Measurements from ENCODE around the gene IRX5. TPM values are rescaled to one million over a fixed set of nuclear protein-coding genes. Genes with fewer than 3 reads are reported as not detected.

The IRX5 gene
- total and polyA plus RNA-seq, 2 of the 4 experiments (the other 2 are of a cell fraction), result not detected

GRCh38 chr16:54944002-54944401 is 13.3 kb downstream of the IRX5 start:
- no peak overlapping the region for H2AK9ac ChIP-seq (replicated peaks; ENCODE audit: low read depth, low read length, poor library complexity)
- H3K23ac ChIP-seq (ENCODE audit: low read depth, low read length), result no peak overlapping the region
- H2AFZ ChIP-seq (replicated peaks; ENCODE audit: low read length, poor library complexity), result no peak overlapping the region
- H3K56ac ChIP-seq (ENCODE audit: extremely low read depth, insufficient read depth, low read length), result no peak overlapping the region
- H2AK5ac ChIP-seq (ENCODE audit: low read depth, low read length), result no peak overlapping the region
- H3K14ac ChIP-seq (replicated peaks; ENCODE audit: low read depth, low read length), result no peak overlapping the region
- CTCF ChIA-PET, result interaction anchor here (0.5 kb wide), 1 partner anchor 1422 kb away, joined by 3 read pairs; no protein-coding TSS in a partner anchor
- H2BK5ac ChIP-seq (ENCODE audit: low read depth, low read length, poor library complexity, severe bottlenecking), result no peak overlapping the region
- H2BK20ac ChIP-seq (ENCODE audit: low read depth, low read length), result no peak overlapping the region
- no peak overlapping the region for H4K8ac ChIP-seq (ENCODE audit: low read depth in 2 of 2, low read length in 2 of 2)
- no peak overlapping the region for H3K18ac ChIP-seq (ENCODE audit: low read depth, low read length)
- no peak for TF ChIP-seq ELK1 (IDR thresholded peaks at IDR 0.05; ENCODE audit: borderline replicate concordance, low read depth, low read length)
- no peak for TF ChIP-seq USF2 (IDR thresholded peaks at IDR 0.05; ENCODE audit: low read depth, low read length)
- no peak for TF ChIP-seq RAD21 (IDR thresholded peaks at IDR 0.05; ENCODE audit: low read length)
- TF ChIP-seq FOS (IDR thresholded peaks at IDR 0.05; ENCODE audit: low read depth, low read length), result no peak
- TF ChIP-seq MAZ (IDR thresholded peaks at IDR 0.05; ENCODE audit: borderline replicate concordance, low read depth, low read length), result no peak
- no peak for TF ChIP-seq BHLHE40 (IDR thresholded peaks at IDR 0.05; ENCODE audit: low read depth, low read length)
- no peak for TF ChIP-seq POLR2A (IDR thresholded peaks at IDR 0.05; ENCODE audit: low read depth, low read length)
- no peak for TF ChIP-seq MXI1 (IDR thresholded peaks at IDR 0.05; ENCODE audit: borderline replicate concordance, low read depth, low read length)
- TF ChIP-seq CEBPB (IDR thresholded peaks at IDR 0.05; ENCODE audit: low read depth, low read length), result no peak
- intact Hi-C loops (cut with micrococcal nuclease), result no loop called here
- no peaks in the 10 kb centered on the region for H3K9me3 ChIP-seq (ENCODE audit: control insufficient read depth, insufficient read depth, low read length)
- in situ Hi-C loops (cut with MboI; ENCODE audit: low sequenced_read_pairs), result loop anchor here (25.0 kb wide), 3 partner anchors 657 to 1182 kb away; partner anchors contain the start of gene IRX3
- no peak overlapping the region for H3K4me3 ChIP-seq (ENCODE audit: insufficient read depth, low read depth, low read length)
- no peak overlapping the region for H2BK120ac ChIP-seq (ENCODE audit: low read depth, low read length)
- no peaks in the 10 kb centered on the region for H3K79me1 ChIP-seq (ENCODE audit: low read depth in 1 of 2, low read length in 2 of 2)
- H3K4ac ChIP-seq (ENCODE audit: low read depth, low read length), result no peak overlapping the region
- H3K27me3 ChIP-seq (ENCODE audit: control insufficient read depth, insufficient read depth, low read length), result peaks cover 41% of the 10 kb centered on the region
- H3K4me2 ChIP-seq (ENCODE audit: low read depth, low read length), result no peak overlapping the region
- H4K91ac ChIP-seq (ENCODE audit: insufficient read depth, low read depth, low read length), result no peak overlapping the region
- H4K5ac ChIP-seq (ENCODE audit: low read depth, low read length), result no peak overlapping the region
- no peak overlapping the region for H2BK15ac ChIP-seq (ENCODE audit: low read depth, low read length)
- dilution Hi-C loops (cut with HindIII; ENCODE audit: low sequenced_read_pairs, unreplicated experiment), result no loop called here
- no TSS peak for BruUV-seq (replicated peaks)
- H3K9ac ChIP-seq (ENCODE audit: low read depth, low read length), result no peak overlapping the region
- WGBS, 2 experiments (ENCODE audit: extremely low coverage in 2 of 2, insufficient read length in 1 of 2), result no CpG with 5 or more reads among the region's 1 CpG
- ATAC-seq (ENCODE audit: low read depth) (no peak), DNase-seq (no peak)
- H4K20me1 ChIP-seq (ENCODE audit: insufficient read depth, low read length), result no peaks in the 10 kb centered on the region
- no peaks in the 10 kb centered on the region for H3K4me1 ChIP-seq (ENCODE audit: control insufficient read depth, insufficient read depth, low read length)
- no peaks in the 10 kb centered on the region for H3K9me1 ChIP-seq (ENCODE audit: insufficient read depth, low read length)
- H3K27ac ChIP-seq (ENCODE audit: insufficient read depth, low read length), result no peak overlapping the region
- POLR2A ChIA-PET (ENCODE audit: unreplicated experiment), result no interaction called here
- no peaks in the 10 kb centered on the region for H3K36me3 ChIP-seq (ENCODE audit: control insufficient read depth, insufficient read depth, low read length)

Measured in IMR-90 (cell line).